Stimulated activated CD8-positive, alpha-beta memory T cell treated with anti-CD3 and anti-CD28 coated beads, Interleukin-4, amount 100 ng/mL, for 4 hours (primary cell): ENCODE measurements around the gene RIC1.
"Not testable (repeated sequence)": the region's sequence is repeated elsewhere in the genome, so short reads cannot be mapped to it uniquely, and the experiment has no call there.

Experiments used
- DNase-seq, 2 donors: peaks; one replicate each; pipeline ENCODE4 v3.0.0-alpha.2; 2020; ENCODE audit warnings: low read depth in 2 of 2, low spot score in 1 of 2

Gene RIC1

DNA sequence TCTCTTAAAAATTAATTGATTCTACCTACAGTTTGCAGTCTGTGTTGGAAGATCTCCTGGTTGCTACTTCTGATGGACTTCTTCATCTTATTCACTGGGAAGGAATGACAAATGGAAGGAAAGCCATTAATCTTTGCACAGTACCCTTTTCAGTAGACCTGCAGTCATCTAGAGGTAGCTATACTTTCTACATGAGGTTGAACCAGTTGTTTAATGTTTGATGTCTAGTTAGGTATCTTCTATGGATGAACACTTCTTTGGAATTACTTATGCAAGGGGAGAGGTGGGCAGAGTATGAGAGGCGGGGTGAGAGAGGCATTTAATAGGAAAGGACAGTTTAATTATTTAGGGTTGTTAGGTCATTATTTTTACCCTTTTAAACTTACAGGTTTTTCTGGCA, 91.2 kb downstream of the RIC1 start:
- DNase-seq: no peak

DNA sequence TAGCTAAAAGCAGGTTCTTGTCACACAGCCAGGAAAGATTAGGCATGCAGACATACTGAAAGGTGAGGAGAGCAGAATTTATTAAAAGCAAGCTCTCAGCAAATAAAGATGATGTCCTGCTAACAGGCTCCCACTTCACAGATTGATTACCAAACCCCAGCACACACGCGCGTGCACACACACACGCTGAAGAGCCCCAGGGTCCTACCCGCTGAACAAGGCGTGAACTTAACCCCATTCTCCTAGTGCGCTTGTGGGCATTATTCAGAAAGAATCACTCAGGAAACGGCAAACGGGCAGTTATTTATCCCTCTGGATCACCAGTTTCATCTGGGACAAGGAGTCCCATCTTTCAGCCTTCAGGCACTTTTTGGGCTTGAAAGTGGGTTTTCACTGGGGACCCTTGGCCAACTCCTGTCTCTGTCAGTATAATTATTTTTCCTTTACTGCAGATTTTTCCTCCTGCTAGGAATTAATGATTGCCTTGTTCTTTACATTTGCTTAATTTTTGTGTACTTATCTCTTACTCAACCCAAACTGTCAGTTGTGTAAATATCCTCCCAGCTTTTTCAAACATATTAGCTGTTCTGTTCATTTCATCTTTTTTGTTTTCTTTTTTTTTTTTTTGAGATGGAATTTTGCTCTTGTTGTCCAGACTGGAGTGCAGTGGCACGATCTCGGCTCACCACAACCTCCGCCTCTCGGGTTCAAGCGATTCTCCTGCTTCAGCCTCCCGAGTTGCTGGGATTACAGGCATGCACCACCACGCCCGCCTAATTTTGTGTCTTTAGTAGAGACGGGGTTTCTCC, 92.6 kb downstream of the RIC1 start:
- no peak for DNase-seq

DNA sequence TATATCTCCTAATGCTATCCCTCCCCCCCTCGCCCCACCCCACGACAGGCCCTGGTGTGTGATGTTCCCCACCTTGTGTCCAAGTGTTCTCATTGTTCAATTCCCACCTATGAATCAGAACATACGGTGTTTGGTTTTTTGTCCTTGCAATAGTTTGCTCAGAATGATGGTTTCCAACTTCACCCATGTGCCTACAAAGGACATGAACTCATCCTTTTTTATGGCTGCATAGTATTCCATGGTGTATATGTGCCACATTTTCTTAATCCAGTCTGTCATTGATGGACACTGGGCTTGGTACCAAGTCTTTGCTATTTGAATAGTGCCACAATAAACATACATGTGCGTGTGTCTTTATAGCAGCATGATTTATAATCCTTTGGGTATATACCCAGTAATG, 93.8 kb downstream of the RIC1 start:
- not testable (repeated sequence) for DNase-seq

DNA sequence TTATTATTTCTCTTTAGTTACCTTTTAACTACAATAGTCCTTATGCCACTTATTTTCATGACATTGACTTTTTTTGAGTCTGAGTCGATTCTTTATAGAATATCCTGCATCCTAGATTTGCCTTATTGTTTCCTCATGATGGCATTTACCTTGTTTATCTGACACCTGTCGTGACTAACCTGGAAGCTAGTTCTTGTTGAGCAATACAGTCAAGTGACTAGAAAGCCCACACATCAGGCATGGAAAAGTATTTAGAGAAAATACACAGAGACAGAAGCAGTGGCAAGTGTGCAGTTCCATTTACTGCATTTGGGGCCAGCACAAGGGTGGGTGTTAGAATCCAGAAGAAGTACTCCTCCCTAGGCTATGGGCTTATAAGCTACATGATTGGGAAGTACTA, 106.2 kb downstream of the RIC1 start:
- no peak for DNase-seq

DNA sequence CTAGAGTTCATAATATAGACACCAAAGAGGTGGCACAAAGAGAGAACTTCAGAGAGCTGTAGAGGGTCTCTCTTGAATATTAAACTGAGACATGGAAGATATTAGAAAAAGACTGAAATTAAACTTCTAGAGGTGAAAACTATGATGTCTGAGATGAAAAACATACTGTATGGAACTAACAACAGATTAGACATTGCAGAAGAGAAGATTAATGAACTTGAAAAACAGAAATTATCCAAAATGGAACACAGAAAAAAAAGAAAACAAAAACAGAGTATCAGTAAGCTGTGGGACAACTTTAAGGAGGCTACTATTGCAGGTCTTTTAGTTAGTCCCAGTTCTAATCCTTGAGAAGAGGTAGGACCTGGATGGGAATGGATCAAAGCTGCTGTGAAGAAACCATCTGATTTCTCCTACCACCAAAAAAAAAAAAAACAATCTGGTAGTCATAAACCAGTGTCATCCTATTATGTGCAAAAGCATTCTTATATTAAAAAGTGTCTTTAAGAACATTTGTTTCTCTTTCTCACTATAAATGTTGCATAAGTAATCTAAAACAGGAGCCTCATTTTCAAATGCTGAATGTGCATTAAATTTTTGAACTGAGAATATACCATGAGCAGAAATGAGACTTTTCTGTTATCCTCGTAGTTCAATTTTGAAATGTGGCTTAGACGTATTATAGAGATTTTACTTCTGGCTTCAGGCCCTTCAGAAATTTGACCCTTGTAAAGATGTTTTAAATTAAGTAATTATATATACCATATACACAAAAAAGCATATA, 107.8 kb downstream of the RIC1 start:
- no peak for DNase-seq

DNA sequence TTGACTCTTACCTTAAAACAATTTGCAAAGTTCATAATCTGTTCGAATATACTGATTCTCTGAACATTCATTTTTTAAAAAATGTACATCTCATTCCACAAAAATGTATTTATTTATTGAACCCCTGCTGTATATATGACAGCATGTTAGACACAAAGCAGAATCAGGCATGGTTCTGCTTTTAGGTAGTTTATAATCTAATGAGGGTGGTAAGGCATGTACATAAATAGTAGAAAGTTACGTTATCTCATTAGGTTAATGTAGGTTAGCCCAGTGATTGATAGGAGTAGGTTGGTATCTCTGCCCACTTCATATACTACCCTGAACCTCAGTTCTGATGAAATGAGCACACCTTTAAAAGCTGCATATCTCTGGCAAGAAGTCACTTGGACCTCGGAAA, 114.2 kb downstream of the RIC1 start:
- no peak for DNase-seq

- no peak for DNase-seq
Measured at GRCh38 chr9:5748438-5748837, 119.5 kb downstream of the RIC1 start.

- DNase-seq: no peak
Measured at GRCh38 chr9:5749306-5749705, 120.4 kb downstream of the RIC1 start.

DNA sequence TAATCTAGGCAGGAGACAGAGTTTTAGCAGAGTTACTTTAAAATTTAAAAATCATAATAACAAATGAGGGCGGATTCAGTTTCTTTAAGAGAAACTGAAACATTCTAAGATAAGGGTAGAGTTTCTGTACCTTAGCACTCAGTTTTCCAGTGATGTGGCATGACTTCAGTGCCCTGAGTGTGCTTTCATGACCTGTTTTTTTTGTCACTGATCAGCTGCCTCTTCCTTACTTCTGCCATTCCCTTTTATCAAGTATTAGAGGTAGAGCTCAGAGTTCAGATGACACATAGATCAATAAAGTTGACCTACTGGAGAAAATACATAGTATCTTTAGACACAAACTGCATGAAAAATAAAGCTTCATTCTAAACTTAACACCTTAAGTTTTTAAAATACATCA, 121.7 kb downstream of the RIC1 start:
- DNase-seq: no peak

- DNase-seq: no peak
Measured at GRCh38 chr9:5756633-5757032, 127.7 kb downstream of the RIC1 start.

DNA sequence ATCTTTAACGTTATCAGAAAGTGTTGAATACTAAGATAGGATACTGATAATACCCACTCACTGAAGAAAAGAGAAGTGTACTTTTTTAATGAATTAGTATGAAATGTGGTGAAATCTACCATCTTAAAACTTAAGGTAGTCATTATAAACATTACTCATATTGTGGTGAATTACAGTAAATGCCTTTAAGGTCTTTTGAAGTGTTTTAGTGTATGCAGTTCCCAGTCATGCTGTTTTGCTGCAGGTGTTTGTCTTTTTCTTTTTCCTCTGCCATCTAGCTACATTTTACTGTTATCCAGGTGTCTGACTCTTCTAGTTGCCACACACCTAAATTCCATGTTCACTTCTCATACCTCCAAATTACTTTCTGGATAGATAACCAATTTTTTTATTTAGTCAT, 131.4 kb downstream of the RIC1 start:
- no peak for DNase-seq

GRCh38 chr9:5762421-5762820, 133.5 kb downstream of the RIC1 start:
- DNase-seq: no peak

DNA sequence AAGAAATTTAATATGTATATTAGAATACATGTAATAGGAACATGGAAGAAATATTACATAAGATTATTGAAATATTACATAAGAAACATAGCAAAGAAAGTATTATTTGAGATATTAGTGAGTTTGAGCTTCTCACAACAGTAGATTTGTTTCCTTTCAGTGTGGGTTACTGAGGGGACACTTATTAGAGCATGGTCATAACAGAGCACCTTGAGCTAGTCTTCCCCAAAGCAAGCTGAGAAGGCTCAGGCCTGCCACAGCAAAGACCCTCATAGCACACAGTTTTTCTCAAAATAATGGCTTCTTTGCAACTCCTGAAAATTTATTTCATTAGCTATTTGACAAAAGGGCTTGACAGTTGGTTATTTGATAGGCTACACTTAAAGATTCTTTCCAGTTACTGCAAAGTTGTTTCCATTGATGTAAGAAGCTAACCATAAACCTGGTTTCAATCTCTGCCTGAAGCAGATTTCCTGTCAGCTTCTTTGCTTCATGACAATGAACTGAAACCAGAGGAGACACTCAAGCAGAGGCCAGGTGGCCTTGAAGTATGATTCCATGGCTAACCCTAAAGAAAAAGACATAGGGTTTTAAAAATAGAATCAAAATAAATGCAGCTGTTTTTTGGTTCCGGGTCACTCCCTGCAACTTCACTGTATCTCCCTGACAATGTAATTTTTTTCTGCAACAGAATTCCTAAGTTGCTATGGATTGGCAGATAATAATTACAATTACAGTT, 135.4 kb downstream of the RIC1 start:
- DNase-seq: no peak

- DNase-seq: no peak
Measured at GRCh38 chr9:5767968-5768932, 139.3 kb downstream of the RIC1 start.

DNA sequence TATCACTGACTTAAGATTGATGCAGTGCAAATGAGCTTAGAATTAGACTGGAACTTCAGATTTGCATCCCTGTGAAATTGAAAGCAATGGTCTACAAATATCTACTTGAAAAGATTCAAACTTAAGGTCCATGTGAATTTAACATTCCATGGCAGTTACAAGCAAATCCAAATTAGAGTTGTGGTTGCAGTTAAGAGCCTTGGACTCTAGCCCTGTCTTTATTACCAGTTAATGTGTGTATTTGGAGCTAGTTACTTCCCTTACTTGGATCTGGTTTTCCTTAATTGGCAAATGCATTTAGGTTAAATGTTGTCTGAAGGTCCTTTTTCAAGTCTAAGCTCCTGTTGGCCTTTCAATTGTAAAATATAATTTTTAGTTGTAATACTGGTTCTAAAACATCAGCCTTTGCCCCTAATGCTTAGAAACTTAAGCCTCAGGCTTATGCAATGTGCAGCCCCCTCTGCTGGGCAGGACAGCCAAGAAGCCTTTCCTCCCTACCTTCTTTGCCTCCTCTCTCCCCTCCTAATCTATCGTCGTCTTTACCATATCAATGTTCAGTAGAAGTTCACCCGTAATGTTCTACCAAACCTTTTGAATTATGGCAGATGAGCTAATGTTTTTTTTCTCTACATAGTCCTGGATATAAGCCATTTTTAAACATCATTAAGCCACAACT, 144.6 kb downstream of the RIC1 start:
- no peak for DNase-seq

DNA sequence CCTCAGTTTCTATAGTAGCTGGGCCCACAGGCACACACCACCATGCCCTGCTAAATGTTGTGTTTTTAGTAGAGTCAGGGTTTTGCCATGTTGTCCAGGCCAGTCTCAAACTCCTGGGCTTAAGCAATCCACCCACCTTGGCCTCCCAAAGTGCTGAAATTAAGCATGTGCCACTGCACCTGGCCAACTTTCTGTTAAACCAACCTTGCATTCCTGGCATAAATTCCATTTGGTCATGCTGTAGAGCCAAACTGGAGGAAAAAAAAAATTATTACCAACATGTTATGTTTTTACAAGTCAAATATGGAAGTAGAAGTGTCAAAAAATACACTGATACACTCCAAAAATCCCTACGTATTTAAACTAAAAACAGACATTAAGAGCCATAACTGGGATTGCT, 149.9 kb downstream of the RIC1 start:
- DNase-seq: no peak

DNA sequence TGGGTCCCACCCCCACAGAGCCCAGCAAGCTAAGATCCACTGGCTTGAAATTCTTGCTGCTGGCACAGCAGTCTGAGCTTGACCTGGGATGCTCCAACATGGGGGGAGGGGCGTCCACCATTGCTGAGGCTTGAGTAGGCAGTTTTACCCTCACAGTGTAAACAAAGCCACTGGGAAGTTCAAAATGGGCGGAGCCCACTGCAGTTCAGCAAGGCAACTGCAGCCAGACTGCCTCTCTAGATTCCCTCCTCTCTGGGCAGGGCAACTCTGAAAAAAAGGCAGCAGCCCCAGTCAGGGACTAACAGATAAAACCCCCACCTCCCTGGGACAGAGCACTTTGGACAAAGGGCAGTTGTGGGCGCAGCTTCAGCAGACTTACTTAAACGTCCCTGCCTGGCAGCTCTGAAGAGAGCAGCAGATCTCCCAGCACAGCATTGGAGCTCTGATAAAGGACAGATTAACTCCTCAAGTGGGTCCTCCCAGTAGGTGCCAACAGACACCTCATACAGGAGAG, 150.9 kb downstream of the RIC1 start:
- not testable (repeated sequence) for DNase-seq

- DNase-seq: not testable (repeated sequence)
Measured at GRCh38 chr9:5783420-5783819, 154.5 kb downstream of the RIC1 start.

DNA sequence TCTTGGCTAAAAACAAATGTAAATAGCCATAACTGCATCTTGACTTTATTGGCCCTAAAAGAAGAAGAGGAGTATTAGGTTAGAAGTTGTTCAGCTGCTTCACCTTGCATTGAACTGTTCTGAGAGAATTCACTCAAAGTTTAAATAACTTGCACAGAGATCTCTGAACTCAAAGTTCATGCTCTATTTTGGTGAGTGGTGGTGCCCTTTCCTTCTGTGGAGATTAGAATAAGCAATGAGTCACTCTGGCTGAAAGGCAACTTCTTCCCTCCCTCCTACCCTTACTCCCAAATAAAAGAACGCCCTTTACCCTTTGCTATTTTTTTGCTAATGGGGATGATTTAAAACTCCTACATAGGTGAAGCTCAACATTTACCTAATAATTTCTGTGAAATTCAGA, 155.1 kb downstream of the RIC1 start:
- no peak for DNase-seq
